Kidney (tissue), 14 donors: ENCODE measurements around the gene SEMA3E. TPM values are rescaled to one million over a fixed set of nuclear protein-coding genes. Genes with fewer than 3 reads are reported as not detected.

Experiments
- DNase-seq, 5 donors: peaks; one replicate each; pipeline ENCODE4 v3.0.0-alpha.2; 2013 to 2020
- FAIRE-seq: peaks from 2 replicates; lab custom pipeline; 2012; peaks lifted over from hg19 to GRCh38; lab: Jason Lieb, UNC
- H3K27ac ChIP-seq, 2 donors: one replicate each; pipeline ENCODE4 v1.7.0; 2013; ENCODE audit warnings: low read depth in 2 of 2, low read length in 2 of 2, inconsistent platforms in 1 of 2
- H3K27me3 ChIP-seq: one replicate; pipeline ENCODE4 v1.7.1; 2013; ENCODE audit warnings: low read length, inconsistent platforms; ENCODE audit not compliant: control insufficient read depth, insufficient read depth
- H3K36me3 ChIP-seq, 3 donors: one replicate each; pipeline versions ENCODE4 v1.7.0 to v1.7.1; 2013; ENCODE audit warnings: low read length in 3 of 3, control low read depth in 1 of 3, inconsistent platforms in 1 of 3; ENCODE audit not compliant: insufficient read depth in 3 of 3, control insufficient read depth in 2 of 3
- H3K4me1 ChIP-seq, 3 donors: one replicate each; pipeline versions ENCODE4 v1.7.0 to v1.7.1; 2013; ENCODE audit warnings: low read length in 3 of 3, inconsistent platforms in 1 of 3, low read depth in 1 of 3; ENCODE audit not compliant: control insufficient read depth in 2 of 3, insufficient read depth in 2 of 3
- H3K4me3 ChIP-seq, 3 donors: one replicate each; pipeline versions ENCODE4 v1.7.0 to v1.8.1; 2013; ENCODE audit warnings: low read length in 3 of 3, control low read depth in 1 of 3, inconsistent platforms in 1 of 3
- H3K9ac ChIP-seq, 3 donors: one replicate each; pipeline versions ENCODE4 v1.7.0 to v1.7.1; 2013; ENCODE audit warnings: low read length in 3 of 3, control low read depth in 1 of 3, inconsistent platforms in 1 of 3
- H3K9me3 ChIP-seq, 3 donors: one replicate each; pipeline versions ENCODE4 v1.7.0 to v1.7.1; 2013; ENCODE audit warnings: low read length in 3 of 3, control low read depth in 1 of 3, inconsistent platforms in 1 of 3; ENCODE audit not compliant: control insufficient read depth in 2 of 3, insufficient read depth in 1 of 3
- CTCF ChIP-seq: IDR thresholded peaks from 3 replicates; pipeline ENCODE4 v1.5.1; 2012; ENCODE audit warnings: mild to moderate bottlenecking, moderate library complexity, borderline replicate concordance; ENCODE audit not compliant: insufficient read depth; ENCODE audit errors: extremely low read depth
- intact Hi-C: fragments of 100-400 bp; cut with DNase I; formaldehyde crosslinking; loops from one replicate; pipeline ENCODE4 v1.11.1; 2022
- polyA plus RNA-seq: library from polyadenylated mRNA; stranded (reverse); fragments of 350-450 nt; fragmentation: Illumina TruSeq; extraction: RNeasy Lipid Tissue Mini Kit (QIAGEN cat#74804); gene quantifications from one replicate; pipeline ENCODE4 v1.2.3, GENCODE V29; 2014; ENCODE audit warnings: low read depth, low replicate concordance; ENCODE audit not compliant: insufficient read depth
- total RNA-seq: library from RNA; stranded (reverse); fragmentation: NEBNext Ultra II Directional; extraction: Animal tissue kit (Norgen Biotek cat#: 25700); gene quantifications from one replicate; pipeline ENCODE4 v1.2.1, GENCODE V29; 2021
- donor health status: control.
- donor health status: control.
- donor health status: control.
- donor health status: control.
- donor health status: control.
- donor health status: DM: yes; HTN: yes; CAD: no.
- donor health status: Normal renal cell carcinoma (clear cell type).

Gene SEMA3E
- total and polyA plus RNA-seq, 2 donors from 2014 or later, result 0.15 to 1.1 TPM

GRCh38 chr7:83452256-83452655, 196.7 kb downstream of the SEMA3E start:
- H3K36me3 ChIP-seq, result no peaks in the 10 kb centered on the region
- intact Hi-C loops, result no loop called here
- no peaks in the 10 kb centered on the region for H3K4me1 ChIP-seq
- H3K9me3 ChIP-seq, result no peaks in the 10 kb centered on the region
- no peaks in the 10 kb centered on the region for H3K27me3 ChIP-seq
- DNase-seq (no peak), FAIRE-seq (no peak)
- no peak overlapping the region for H3K9ac ChIP-seq
- H3K27ac ChIP-seq, result no peak overlapping the region
- H3K4me3 ChIP-seq, result no peak overlapping the region
- no peak for TF ChIP-seq CTCF

- intact Hi-C loops, result no loop called here
Measured at GRCh38 chr7:83451501-83452045, 197.4 kb downstream of the SEMA3E start.

GRCh38 chr7:83449781-83450180, 199.2 kb downstream of the SEMA3E start:
- no peak for FAIRE-seq
- Histone ChIP-seq H3K36me3 (no peaks in the 10 kb centered on the region), H3K27ac (no peak overlapping the region), H3K9me3 (no peaks in the 10 kb centered on the region), H3K9ac (no peak overlapping the region), H3K4me1 (no peaks in the 10 kb centered on the region), H3K27me3 (no peaks in the 10 kb centered on the region), H3K4me3 (no peak overlapping the region)
- no peak for DNase-seq
- TF ChIP-seq CTCF, result no peak
- intact Hi-C loops, result no loop called here

More at GRCh38 chr7:83451501-83452045, 197.4 kb downstream of the SEMA3E start:
- H3K36me3 ChIP-seq, result no peaks in the 10 kb centered on the region
- no peak for TF ChIP-seq CTCF
- no peaks in the 10 kb centered on the region for H3K9me3 ChIP-seq
- no peaks in the 10 kb centered on the region for H3K27me3 ChIP-seq
- H3K4me3 ChIP-seq, result no peak overlapping the region
- no peak overlapping the region for H3K27ac ChIP-seq
- no peaks in the 10 kb centered on the region for H3K4me1 ChIP-seq
- DNase-seq (no peak), FAIRE-seq (no peak)
- H3K9ac ChIP-seq, result no peak overlapping the region

- H3K9me3 ChIP-seq, result no peaks in the 10 kb centered on the region
- DNase-seq (no peak), FAIRE-seq (no peak)
- no peak overlapping the region for H3K4me3 ChIP-seq
- H3K4me1 ChIP-seq, result no peaks in the 10 kb centered on the region
- no peaks in the 10 kb centered on the region for H3K27me3 ChIP-seq
- H3K9ac ChIP-seq, result no peak overlapping the region
- H3K27ac ChIP-seq, result no peak overlapping the region
- intact Hi-C loops, result no loop called here
- H3K36me3 ChIP-seq, result no peaks in the 10 kb centered on the region
- no peak for TF ChIP-seq CTCF
Measured at GRCh38 chr7:83447681-83448080, 201.3 kb downstream of the SEMA3E start.
